DLD1 (cell line): ENCODE data around the gene PDHX.
"Not testable (repeated sequence)": the region's sequence is repeated elsewhere in the genome, so short reads cannot be mapped to it uniquely, and the experiment has no call there.

ENCODE experiments used
- in situ Hi-C: cut with HindIII; loops from 2 replicates; pipeline ENCODE4 v1.10.0; 2017; ENCODE audit warnings: low sequenced_read_pairs

The PDHX gene

GRCh38 chr11:34909955-34910354, 6.5 kb upstream of the PDHX start:
- in situ Hi-C loops = no loop called here

GRCh38 chr11:34910817-34911216, 5.6 kb upstream of the PDHX start:
- in situ Hi-C loops = no loop called here

- in situ Hi-C loops = no loop called here
Measured at GRCh38 chr11:34911676-34912075, 4.7 kb upstream of the PDHX start.

GRCh38 chr11:34913556-34913955, 2.9 kb upstream of the PDHX start:
- in situ Hi-C loops = not testable (repeated sequence)

- in situ Hi-C loops = no loop called here
Measured at GRCh38 chr11:34915136-34916014, 1.0 kb upstream of the PDHX start.

- in situ Hi-C loops = no loop called here
Measured at GRCh38 chr11:34916843-34917770, 689 bp downstream of the PDHX start.

GRCh38 chr11:34921156-34921555, 4.7 kb downstream of the PDHX start:
- in situ Hi-C loops = no loop called here

- in situ Hi-C loops = no loop called here
Measured at GRCh38 chr11:34924714-34925113, 8.3 kb downstream of the PDHX start.

- in situ Hi-C loops = no loop called here
Measured at GRCh38 chr11:34926101-34926830, 9.8 kb downstream of the PDHX start.

- in situ Hi-C loops = no loop called here
Measured at GRCh38 chr11:34926831-34927132, 10.4 kb downstream of the PDHX start.

- in situ Hi-C loops = no loop called here
Measured at GRCh38 chr11:34928268-34928959, 12.0 kb downstream of the PDHX start.

GRCh38 chr11:34928960-34929680, 12.7 kb downstream of the PDHX start:
- in situ Hi-C loops = no loop called here

GRCh38 chr11:34929794-34930763, 13.7 kb downstream of the PDHX start:
- in situ Hi-C loops = no loop called here

GRCh38 chr11:34936945-34937629, 20.7 kb downstream of the PDHX start:
- in situ Hi-C loops = no loop called here

- in situ Hi-C loops = no loop called here
Measured at GRCh38 chr11:34938611-34939010, 22.2 kb downstream of the PDHX start.

- in situ Hi-C loops = no loop called here
Measured at GRCh38 chr11:34940026-34940677, 23.7 kb downstream of the PDHX start.

- in situ Hi-C loops = no loop called here
Measured at GRCh38 chr11:34941688-34942087, 25.3 kb downstream of the PDHX start.

GRCh38 chr11:34944692-34945091, 28.3 kb downstream of the PDHX start:
- in situ Hi-C loops = no loop called here
